GM19035 (cell line): ENCODE results near the gene VCAM1.

ENCODE experiments used
- ATAC-seq: cut with Tn5 transposase; IDR thresholded peaks from one replicate; pipeline ENCODE4 v1.9.1; 2021; ENCODE audit not compliant: unreplicated experiment

Gene VCAM1

DNA sequence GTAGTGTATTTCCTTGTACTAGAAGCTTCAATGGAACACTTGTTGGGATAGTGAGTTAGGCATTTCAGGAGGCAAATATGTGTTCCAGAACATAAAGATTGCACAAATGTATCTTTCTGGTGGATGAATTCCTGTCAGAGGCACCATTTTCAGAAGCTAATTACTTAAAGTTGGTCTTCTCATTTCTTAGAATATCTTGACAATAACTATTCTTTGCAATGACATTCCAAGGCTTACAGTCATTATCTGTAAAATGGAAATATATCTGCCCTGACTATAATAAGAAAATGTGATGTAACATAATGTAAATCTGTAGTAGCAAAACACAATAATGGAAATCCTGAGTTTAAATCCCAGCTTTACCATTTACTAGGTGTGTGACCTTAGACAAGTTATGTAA, 2.7 kb downstream of the VCAM1 start:
- ATAC-seq = no peak

DNA sequence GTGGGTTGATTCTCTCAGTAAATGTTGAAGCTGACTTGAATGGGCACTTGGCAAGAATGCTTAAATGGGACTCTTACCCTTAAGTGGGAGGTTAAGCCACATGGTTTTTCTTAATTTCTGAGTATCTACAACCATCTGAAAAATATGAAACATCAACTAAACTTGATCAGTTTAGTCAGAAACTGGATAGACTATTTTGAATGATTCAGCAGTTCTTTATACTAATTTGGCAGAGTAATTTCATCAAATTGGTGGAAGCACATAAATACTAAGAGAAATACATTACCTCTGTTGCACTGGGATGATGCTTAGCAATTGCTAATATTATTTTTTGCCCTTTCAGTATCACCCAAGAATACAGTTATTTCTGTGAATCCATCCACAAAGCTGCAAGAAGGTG, 4.7 kb downstream of the VCAM1 start:
- no peak for ATAC-seq

DNA sequence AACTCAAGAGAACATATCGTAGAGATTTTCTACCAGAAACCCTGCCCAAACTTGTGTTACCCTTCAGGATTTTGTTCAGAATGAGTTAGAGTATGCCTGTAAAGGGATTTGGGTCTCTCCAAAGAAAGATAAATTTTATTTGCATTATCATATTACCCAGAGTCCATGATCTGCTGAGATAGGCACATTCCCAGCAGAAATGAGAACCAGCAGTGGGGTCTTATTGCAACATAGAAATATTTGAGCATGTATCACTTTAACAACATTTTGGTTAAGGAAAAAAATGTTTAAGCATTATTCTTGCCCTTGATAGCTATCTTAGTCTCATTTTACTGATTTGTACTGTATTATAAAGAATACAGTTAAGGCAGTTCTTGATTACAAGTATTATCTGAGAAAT, 10.6 kb downstream of the VCAM1 start:
- no peak for ATAC-seq

DNA sequence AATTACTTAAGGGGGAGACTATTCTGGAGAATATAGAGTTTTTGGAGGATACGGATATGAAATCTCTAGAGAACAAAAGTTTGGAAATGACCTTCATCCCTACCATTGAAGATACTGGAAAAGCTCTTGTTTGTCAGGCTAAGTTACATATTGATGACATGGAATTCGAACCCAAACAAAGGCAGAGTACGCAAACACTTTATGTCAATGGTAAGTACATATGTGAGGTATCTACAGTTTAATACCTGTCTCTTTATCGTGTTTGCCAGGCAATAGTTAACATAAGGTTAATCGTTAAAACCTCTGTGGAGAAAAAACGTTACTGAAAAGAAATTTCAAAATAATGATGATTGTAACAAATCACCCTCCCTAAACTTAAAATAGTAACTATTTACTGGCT, 11.8 kb downstream of the VCAM1 start:
- ATAC-seq = no peak

DNA sequence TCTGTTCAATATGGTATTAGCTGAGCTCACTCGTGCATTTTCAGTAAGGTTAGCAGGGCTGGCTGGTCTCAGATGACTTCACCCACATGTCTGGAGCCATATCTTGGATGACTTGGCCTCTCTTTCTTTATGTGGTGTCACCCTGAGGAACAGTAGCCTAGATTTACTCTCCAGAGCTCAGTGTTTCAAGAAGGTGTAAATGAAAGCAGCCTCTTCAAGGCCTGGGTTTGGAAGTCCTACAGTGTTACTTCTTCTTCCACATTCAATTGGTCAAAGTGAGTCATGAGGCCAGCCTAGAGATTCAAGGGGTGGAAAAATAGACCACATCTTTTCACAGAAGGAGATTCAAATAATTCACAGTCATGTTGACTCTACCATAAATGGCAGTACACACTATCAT, 12.2 kb downstream of the VCAM1 start:
- ATAC-seq = no peak

DNA sequence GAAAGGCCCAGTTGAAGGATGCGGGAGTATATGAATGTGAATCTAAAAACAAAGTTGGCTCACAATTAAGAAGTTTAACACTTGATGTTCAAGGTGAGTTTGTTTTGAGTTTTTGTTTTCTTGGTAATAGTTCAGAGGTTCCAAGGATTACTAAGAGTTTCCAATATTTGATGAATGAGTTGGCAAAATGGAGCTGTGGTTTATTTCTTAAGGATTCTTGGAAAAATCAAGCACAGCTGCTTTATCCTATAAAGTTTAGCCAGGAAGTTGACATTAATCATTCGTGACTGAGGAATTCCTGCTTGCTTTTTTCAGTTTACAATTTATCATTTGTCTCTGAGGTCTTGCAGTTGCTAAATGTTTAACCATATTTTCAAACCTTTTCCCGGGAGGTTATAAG, 15.1 kb downstream of the VCAM1 start:
- ATAC-seq = no peak

DNA sequence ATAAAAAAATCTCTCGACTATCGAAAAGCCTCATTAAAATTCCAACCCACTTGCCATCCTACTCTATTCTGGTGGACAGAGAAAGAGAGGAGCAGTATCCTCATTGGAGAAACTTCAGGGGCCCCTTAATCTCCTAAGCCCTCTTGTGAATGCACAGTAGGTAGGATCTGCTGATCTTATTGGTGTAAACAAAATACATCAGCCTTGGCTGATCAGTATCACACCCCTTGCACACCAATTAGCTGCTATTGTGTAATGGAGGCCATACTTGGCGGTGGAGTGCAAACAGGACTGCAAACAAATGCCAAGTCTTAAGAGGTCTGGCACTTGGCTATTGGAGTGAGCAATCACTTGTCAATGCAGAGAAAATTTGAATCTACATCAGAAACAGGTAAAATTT, 15.7 kb downstream of the VCAM1 start:
- no peak for ATAC-seq

DNA sequence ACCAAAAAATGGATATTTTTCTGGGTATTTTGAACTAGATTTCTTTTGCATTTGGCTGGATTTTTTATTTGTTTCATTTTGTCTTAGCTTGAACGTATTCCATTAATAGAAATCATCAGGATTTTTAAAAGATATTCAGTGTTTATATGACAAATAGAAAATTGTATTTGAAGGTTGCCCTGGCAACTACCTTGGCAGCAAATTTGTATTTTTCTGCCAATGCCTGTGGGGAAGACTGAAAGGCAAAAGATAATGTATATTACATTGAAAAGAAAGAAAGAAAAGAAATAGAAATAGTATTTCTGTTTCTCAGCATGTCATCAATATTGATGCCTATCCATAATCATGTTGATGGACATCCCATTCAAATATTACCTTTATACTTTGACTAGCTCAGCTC, 16.8 kb downstream of the VCAM1 start:
- ATAC-seq = no peak

DNA sequence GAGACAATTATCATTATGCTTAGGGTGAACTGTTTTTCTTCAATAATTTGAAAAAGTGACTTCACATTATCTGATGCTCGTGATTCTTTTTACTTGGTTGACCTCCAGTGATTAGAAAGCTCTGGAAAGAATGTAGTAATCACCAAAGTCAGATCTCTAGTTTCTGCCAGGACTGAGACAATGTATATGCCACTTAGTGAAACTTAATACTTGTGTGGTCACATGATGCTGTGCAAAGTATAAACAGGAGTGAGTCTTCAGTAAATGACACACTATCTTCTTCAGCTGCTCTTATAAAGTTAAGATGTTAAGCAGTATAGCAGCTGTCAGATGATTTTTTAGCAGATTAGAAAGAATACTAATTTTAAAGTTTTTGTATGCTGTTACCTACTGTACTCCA, 17.2 kb downstream of the VCAM1 start:
- ATAC-seq = no peak

DNA sequence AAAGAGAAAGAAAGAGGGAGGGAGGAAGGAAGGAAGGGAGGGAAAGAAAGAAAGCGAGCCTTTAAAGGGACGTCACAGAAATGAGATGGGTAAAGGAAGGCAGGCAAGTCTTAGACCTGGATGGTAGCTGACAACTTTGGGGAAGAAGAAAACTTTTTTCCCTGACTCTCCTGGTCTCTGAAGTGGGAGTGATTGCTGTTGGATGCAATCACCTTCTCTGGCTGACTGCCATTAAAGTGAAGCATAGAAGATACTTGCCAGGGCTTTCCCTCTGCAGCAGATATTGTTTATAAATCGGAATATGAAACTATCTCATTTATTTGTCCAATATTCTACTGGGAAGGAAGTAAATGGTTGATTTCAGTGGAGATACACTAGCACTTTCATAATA, 27.0 kb downstream of the VCAM1 start:
- no peak for ATAC-seq

DNA sequence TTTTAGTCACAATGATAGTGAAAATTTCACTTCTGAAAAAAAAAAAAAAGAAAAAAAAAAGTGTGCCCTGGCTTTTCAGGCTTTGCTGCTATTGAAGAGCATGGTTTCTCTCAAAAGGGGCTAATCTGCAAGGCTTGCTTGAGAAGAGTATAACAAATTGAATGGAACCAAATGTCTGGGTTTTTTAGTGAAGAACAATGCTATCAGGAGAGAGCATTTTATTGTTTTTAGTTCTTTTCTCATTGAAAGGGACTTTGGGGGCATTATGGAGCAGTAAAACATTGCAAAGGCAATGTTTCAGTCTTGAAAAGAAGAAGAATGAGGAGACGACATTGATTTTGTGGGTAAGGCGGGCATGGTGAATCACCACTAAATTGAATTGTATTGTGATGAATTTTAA, 28.2 kb downstream of the VCAM1 start:
- ATAC-seq = no peak

DNA sequence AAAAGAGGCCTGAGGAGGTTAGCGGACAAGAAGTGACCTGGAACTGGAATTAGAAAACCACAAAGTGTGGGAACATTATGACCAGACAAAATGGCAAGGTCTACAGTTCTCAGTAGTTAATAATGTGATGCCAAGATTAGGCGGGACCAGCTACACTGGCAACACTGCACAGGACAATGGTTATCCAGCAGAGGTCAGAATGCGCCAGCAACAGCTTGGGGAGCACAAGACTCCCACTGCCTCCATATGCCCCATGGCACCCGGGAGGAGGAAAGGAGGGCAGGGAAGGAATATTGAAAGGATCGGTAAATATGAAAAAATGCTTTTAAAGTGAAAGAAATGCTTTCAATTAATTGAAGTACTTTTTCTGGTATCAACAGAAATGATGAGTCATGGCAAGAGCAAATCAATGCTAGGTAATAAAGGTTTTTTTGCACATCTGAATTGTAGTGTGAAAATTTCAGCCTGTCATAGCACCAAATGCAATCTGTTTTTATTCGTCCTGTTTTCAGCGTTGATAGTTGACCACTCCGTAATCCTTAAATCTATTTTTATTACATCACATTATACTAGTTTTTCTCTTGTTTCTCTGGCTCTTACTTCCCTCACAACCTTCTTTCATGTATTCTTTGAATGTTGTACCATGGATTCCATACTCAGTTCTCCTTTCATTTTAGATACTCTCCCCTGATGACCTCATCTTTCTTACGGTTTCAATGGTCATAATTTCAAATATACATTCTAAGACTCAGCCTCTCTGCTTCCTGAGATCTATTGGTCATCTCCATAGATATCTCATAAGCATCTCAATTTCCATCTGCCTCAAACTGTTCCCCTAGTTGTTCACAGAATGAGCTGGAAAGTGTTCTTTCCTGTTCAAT, 30.7 kb downstream of the VCAM1 start:
- no peak for ATAC-seq

DNA sequence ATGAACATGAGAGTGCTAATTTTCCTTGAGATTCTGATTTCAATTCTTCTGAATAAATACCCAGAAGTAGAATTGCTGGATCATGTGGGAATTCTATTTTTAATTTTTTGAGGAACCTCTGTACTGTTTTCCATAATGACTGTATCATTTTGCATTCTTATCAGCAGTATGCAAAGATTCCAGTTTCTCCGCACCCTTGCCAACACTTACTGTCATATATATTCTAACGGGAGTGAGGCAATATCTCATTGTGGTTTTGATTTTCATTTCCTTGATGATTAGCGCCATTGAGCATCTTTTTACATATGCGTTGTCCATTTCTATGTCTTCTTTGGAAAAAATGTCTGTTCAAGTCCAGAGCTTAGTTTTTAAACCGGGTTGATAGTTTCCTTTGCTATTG, 33.2 kb downstream of the VCAM1 start:
- ATAC-seq = no peak

DNA sequence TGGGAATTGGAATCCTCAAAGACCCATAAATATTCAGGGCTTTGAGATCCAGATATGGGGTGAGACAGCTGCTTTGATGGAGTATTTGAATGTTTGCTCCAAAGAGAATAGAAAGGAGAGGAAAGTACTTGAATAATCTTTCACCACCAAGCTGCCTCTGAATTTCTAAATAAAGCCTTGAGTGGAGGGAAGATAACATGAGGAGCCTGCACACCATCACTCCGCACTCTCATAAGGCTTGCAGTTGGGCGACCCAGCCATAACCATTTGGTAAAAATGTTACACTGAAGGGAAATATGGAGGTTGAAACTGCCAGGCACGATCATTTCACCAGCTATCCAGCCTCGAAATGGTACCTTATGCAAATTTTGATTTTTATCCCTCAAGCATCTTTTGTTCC, 38.4 kb downstream of the VCAM1 start:
- no peak for ATAC-seq

DNA sequence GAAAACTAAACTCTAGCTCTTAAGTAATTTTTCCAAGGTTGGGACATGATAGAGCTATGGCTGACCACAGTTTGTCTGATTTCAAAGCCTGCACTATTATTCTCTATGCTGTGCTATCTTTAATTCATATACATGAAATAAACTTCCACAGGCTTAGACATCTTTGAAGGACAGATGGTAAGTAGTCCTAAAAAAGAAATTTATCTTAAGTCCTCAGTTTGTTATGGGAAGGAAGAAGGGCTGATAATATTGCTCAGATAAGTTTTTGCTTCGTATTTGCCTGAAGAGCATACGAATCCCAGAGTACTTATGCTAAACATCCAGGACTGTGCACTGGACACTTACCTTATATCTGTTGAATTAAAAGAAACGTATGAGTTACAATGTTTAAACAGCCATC, 39.6 kb downstream of the VCAM1 start:
- ATAC-seq = no peak

DNA sequence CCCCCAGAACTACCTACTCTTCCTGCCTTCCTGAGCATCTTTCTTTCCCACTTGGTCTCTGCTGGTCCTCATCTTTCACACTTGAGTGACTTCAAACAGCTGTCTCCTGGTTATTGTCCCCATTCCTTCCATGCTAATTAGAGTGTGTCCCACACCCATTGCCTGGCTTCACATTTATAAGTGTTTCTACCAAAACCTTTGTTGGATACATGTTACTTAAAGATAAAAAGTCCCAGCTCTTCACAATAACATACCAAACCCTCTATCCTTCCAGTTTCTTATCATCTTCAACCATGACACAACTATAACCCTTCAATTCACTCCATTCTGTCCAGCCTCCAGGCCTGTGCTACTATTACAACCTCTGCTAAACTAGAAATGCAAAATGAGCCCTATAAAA, 41.0 kb downstream of the VCAM1 start:
- no peak for ATAC-seq

DNA sequence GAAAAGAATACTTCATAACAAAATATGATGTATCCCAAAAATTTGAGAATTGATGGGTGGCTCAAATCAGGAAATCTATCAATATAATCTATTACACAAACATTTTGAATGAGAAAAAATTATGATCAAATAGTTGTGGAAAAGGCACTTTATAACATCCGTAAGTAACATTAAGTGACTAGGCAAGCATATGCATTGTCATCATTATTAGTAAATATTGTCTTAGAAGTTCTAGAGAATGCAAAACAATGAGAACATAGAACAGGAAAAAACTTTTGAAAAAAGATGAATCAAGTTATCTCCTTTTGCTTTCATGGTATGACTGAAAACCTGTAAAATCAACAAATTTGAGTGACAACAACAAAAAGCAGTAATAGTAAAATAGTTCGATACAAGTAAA, 42.9 kb downstream of the VCAM1 start:
- ATAC-seq = no peak

DNA sequence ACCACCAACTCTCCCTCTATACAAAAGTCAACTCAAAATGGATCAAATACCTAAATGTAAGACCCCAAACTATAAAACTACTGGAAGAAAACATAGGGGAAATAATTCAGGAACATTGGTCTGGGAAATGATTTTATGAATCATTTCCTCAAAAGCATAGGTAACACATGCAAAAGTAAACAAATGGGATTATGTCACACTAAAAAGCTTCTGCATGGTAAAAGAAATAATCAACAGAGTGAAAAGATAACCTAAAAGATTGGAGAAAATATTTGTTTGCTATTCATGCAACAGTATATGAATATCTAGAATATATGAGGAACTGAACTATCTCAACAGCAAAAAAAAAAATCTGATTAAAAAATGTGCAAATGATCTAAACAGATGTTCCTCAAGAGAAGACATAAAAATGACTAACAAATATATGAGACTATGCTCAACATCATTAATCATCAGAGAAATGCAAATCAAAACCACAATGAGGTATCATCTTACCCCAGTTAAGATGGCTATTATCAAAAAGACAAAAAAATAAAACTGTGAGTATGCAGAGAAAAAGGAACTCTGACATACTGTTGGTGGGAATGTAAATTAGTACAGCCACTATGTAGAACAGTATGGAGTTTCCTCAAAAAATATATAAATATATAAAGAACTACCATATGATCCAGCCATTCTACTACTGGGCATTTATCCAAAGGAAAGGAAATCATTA, 47.8 kb downstream of the VCAM1 start:
- no peak for ATAC-seq

DNA sequence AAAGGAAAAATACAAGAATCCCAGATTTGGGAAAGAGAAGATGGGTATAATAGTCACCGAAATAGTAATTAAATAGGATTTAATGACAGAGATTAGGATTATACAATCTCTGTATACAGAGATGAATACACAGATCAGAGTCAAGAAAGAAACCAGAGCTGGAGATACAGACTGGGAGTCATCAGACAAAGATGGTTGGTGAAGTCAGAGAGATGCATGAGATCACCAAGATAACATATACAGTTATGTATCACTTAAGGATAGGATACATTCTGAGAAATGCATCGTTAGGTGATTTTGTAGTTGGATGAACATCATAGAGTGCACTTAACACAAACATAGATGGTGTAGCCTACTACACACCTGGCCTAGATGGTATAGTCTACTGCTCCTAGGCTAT, 49.8 kb downstream of the VCAM1 start:
- no peak for ATAC-seq

DNA sequence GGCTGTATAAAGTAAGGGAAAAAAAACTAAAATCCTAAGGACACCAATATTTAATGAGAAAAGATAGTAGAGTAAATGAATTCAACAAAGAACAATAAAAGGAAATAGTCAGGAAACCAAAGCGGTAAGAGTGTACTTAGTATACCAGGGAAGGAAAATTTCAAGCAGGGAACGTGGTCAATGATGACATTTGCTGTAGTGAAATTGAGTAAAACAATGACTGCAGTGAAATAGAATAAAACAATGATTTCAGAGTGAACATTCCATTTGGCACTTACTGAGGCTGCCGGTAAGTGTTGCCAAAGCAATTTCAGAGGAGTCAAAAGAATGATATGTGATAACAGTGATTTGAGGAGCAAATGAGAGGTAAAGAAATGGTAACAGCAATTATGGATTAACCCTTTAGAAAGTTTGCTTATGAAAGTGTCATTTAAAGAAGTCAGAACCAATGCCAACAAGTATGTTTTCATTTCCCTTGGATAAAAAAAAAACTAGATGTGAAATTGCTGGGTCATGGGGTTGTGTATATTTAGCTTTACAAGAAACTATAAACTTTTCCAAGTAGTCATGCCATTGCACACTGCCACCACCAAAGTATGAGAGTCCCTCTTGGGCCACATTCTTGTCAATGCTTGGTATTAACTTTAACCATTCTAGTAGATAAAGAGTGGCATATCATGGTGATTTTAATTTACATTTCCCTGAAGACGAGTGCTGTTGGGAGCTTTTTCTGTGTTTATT, 50.5 kb downstream of the VCAM1 start:
- ATAC-seq = no peak

DNA sequence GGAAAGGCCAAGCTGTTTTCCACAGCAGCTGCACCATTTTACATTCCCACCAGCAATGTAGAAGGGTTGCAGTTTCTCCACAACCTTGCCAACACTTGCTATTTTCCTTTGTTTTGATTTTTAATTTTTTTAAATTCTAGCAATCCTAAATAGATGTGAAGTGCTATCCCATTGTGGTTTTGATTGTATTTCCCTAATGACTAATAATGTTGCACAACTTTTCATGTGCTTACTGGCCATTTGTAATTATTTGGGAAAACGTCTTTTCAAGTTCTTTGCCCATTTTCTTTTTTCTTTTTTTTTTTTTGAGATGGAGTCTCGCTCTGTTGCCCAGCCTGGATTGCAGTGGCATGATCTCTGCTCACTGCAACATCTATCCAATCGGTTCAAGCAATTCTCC, 53.9 kb downstream of the VCAM1 start:
- no peak for ATAC-seq

DNA sequence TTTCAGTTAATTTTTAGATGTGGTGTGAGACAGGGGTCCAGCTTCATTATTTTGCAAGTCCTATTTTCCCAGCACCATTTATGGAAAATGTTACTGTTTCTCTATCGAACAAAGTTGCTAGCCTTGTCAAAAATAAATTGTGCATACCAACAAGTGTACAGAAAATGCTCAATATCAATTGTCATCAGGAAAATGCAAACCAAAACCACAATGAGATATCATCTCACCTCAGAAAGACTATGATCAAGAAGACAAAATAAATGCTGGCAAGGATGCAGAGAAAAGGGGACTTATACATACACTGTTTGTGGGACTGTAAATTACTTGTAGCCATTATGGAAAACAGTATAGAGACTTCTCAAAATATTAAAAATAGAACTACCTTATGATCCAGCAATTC, 54.8 kb downstream of the VCAM1 start:
- ATAC-seq = no peak
